Epithelial cell of esophagus (primary cell): ENCODE data around the gene RSAD1.

ENCODE experiments used
- DNase-seq: peaks from one replicate; pipeline ENCODE4 v3.0.0; 2010; ENCODE audit warnings: low read depth
- H3K4me3 ChIP-seq: 2 replicates; pipeline ENCODE4 v1.5.1; 2011; ENCODE audit warnings: mild to moderate bottlenecking, low read length, control low read depth
- CTCF ChIP-seq: IDR thresholded peaks from 2 replicates; pipeline ENCODE4 v1.5.1; 2011; ENCODE audit warnings: low read depth, mild to moderate bottlenecking, low read length, control low read depth, inconsistent platforms; ENCODE audit not compliant: insufficient read depth; ENCODE audit errors: missing control alignments

The RSAD1 gene

GRCh38 chr17:50519141-50519834, 40.6 kb downstream of the RSAD1 start:
- no peak overlapping the region for H3K4me3 ChIP-seq
- peak; percentile 95 for DNase-seq
- no peak for TF ChIP-seq CTCF

- TF ChIP-seq CTCF, result no peak
- H3K4me3 ChIP-seq, result no peak overlapping the region
- DNase-seq, result no peak
Measured at GRCh38 chr17:50520483-50520882, 41.8 kb downstream of the RSAD1 start.

GRCh38 chr17:50521514-50521913, 42.9 kb downstream of the RSAD1 start:
- H3K4me3 ChIP-seq, result no peak overlapping the region
- no peak for TF ChIP-seq CTCF
- no peak for DNase-seq

- TF ChIP-seq CTCF, result no peak
- DNase-seq, result no peak
- no peak overlapping the region for H3K4me3 ChIP-seq
Measured at GRCh38 chr17:50522766-50523165, 44.1 kb downstream of the RSAD1 start.

GRCh38 chr17:50523208-50523607, 44.5 kb downstream of the RSAD1 start:
- DNase-seq, result peak; percentile 89
- H3K4me3 ChIP-seq, result no peak overlapping the region
- no peak for TF ChIP-seq CTCF

GRCh38 chr17:50524838-50525237, 46.2 kb downstream of the RSAD1 start:
- no peak for TF ChIP-seq CTCF
- DNase-seq, result no peak
- no peak overlapping the region for H3K4me3 ChIP-seq

- no peak for DNase-seq
- no peak for TF ChIP-seq CTCF
- H3K4me3 ChIP-seq, result no peak overlapping the region
Measured at GRCh38 chr17:50527155-50527762, 48.6 kb downstream of the RSAD1 start.
